Mucosa of descending colon (tissue), 3 donors: ENCODE results near the gene GLDN. TPM values are rescaled to one million over a fixed set of nuclear protein-coding genes. Genes with fewer than 3 reads are reported as not detected.

Experiments used
- ATAC-seq: fragments of 200-7000 bp; cut with Tn5 transposase; one replicate; pipeline ENCODE4 v1.9.1; 2020; ENCODE audit warnings: mild to moderate bottlenecking, moderate library complexity
- DNase-seq, 3 donors: peaks; one replicate each; pipeline ENCODE4 v3.0.0-alpha.2; 2020
- H3K36me3 ChIP-seq: fragments of 200-600 bp; one replicate; pipeline ENCODE4 v1.8.0; 2021; ENCODE audit warnings: low read depth, mild to moderate bottlenecking
- H3K4me1 ChIP-seq: fragments of 200-600 bp; one replicate; pipeline ENCODE4 v1.8.0; 2021; ENCODE audit warnings: low read depth, mild to moderate bottlenecking
- H3K4me3 ChIP-seq: fragments of 200-600 bp; one replicate; pipeline ENCODE4 v1.8.0; 2021; ENCODE audit warnings: mild to moderate bottlenecking
- H3K9me3 ChIP-seq: fragments of 200-600 bp; one replicate; pipeline ENCODE4 v1.8.0; 2021; ENCODE audit warnings: mild to moderate bottlenecking
- intact Hi-C, 2 donors: fragments of 100-400 bp; cut with DNase I in 1 of 2; cut with micrococcal nuclease in 1 of 2; formaldehyde crosslinking; loops; one replicate each; pipeline versions ENCODE4 v1.11.0 to v1.11.1; 2022; cut with DNase I, micrococcal nuclease
- total RNA-seq, 3 donors: library from RNA; stranded (reverse); fragmentation: NEBNext Ultra II Directional in 2 of 3; extraction: Animal tissue kit (Norgen Biotek cat#: 25700) in 2 of 3; gene quantifications; one replicate each; pipeline versions ENCODE4 v1.2.1 to v1.2.4, GENCODE V29; 2021 to 2023
- TF ChIP-seq, protein P1 (sequence below): fragments of 200-600 bp; IDR thresholded peaks from one replicate; pipeline ENCODE4 v1.8.0; 2022; ENCODE audit warnings: antibody characterized with exemption, mild to moderate bottlenecking
- donor health status: DM: no; HTN: no; CAD: no; lungs with moderate emphysema.
- donor health status: DM: no; HTN: no; CAD: no.
- donor health status: DM: no; HTN: yes; CAD: no.

Gene GLDN
- total RNA-seq, 3 donors from 2014 or later: 3.5 to 10.0 (median 5.3) TPM

DNA sequence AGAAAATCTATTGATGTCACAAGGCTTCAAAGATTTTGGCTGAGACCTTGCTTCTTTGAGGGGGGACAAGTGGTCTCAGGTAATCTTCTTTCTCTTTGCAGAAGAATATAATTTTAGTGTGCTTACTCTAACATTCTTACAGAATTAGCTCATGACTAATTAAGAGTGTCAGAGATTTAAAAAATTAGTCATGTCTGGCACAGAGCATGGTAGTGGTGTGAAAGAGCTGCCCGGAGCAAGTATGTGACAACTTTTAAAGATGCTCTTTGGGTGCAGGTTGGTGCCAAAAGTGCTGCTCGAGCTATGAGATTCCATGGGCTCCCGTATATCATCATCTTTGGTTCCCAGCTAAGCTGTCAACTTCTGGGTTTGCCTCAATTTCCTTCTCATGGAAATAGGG lies 34.1 kb upstream of the GLDN start:
- H3K4me3 ChIP-seq: no peak overlapping the region
- no peaks in the 10 kb centered on the region for H3K4me1 ChIP-seq
- ATAC-seq (no peak), DNase-seq (no peak)
- no peaks in the 10 kb centered on the region for H3K36me3 ChIP-seq
- intact Hi-C loops: no loop called here
- TF ChIP-seq, protein P1, sequence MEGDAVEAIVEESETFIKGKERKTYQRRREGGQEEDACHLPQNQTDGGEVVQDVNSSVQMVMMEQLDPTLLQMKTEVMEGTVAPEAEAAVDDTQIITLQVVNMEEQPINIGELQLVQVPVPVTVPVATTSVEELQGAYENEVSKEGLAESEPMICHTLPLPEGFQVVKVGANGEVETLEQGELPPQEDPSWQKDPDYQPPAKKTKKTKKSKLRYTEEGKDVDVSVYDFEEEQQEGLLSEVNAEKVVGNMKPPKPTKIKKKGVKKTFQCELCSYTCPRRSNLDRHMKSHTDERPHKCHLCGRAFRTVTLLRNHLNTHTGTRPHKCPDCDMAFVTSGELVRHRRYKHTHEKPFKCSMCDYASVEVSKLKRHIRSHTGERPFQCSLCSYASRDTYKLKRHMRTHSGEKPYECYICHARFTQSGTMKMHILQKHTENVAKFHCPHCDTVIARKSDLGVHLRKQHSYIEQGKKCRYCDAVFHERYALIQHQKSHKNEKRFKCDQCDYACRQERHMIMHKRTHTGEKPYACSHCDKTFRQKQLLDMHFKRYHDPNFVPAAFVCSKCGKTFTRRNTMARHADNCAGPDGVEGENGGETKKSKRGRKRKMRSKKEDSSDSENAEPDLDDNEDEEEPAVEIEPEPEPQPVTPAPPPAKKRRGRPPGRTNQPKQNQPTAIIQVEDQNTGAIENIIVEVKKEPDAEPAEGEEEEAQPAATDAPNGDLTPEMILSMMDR: no peak
- H3K9me3 ChIP-seq: no peaks in the 10 kb centered on the region

DNA sequence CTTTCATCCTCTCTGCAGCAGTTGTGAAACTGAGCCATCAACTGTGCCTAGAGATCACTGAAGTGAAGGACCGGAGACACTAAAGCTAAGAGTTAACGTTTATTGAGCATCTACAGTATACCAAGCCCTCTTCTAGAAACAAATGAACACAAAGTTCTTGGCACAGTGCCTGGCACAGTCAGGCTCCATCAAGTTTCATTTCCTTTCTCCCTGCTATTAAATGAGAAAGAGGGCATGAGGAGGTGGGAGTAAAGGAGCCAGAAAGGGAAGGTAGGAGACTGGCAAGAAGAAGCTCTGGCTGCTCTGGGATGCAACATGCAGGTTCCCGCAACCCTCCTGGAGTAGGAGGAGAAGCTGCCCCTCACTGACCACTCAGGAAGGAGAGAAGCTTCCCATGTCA lies 33.6 kb upstream of the GLDN start:
- TF ChIP-seq, protein P1: no peak
- Histone ChIP-seq H3K4me1 (no peaks in the 10 kb centered on the region), H3K9me3 (no peaks in the 10 kb centered on the region), H3K4me3 (no peak overlapping the region), H3K36me3 (no peaks in the 10 kb centered on the region)
- intact Hi-C loops: no loop called here
- no peak for ATAC-seq
- no peak for DNase-seq

DNA sequence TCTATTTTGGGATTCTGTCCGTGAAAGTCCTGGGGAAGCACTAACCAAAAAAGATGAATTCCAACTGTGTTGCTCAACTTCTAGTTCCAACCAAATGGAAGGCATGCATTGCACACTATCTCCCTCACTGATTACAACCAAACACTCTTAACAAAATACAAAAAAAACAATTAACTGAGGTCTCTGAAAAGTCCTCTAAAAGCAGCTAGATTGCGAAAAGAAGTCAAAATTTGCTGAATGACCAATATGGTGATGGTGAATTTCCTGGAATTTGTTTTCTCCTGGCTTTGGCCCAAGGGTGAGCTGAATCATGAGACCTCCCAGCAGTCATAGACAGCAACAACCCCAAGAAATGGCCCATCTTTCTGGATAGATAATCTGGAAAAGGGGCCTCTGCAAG lies 31.4 kb upstream of the GLDN start:
- ATAC-seq (no peak), DNase-seq (no peak)
- Histone ChIP-seq H3K4me1 (no peaks in the 10 kb centered on the region), H3K4me3 (no peak overlapping the region), H3K36me3 (no peaks in the 10 kb centered on the region), H3K9me3 (no peaks in the 10 kb centered on the region)
- intact Hi-C loops: no loop called here
- TF ChIP-seq, protein P1: no peak

DNA sequence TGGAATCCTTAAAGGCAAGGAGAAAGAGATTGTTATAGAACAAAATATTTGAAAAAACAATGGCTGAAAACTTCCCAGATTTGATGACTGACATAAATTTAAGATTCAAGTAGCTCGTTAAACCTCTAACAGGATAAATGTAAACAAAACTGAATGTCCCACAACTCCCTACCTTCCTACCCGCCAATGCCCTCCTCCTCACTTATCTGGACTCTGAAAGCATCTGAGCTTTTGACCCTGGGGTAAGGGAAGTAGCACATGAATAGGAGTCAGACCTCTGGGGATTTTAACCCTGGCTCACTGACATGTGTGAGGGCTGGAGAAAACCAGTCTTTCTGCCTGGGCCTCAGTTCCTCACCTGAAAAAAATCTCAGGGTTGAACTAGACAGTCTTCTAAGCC lies 29.9 kb upstream of the GLDN start:
- ATAC-seq (no peak), DNase-seq (no peak)
- no peak overlapping the region for H3K4me3 ChIP-seq
- no peaks in the 10 kb centered on the region for H3K4me1 ChIP-seq
- intact Hi-C loops: no loop called here
- no peaks in the 10 kb centered on the region for H3K36me3 ChIP-seq
- TF ChIP-seq, protein P1: no peak
- H3K9me3 ChIP-seq: no peaks in the 10 kb centered on the region

DNA sequence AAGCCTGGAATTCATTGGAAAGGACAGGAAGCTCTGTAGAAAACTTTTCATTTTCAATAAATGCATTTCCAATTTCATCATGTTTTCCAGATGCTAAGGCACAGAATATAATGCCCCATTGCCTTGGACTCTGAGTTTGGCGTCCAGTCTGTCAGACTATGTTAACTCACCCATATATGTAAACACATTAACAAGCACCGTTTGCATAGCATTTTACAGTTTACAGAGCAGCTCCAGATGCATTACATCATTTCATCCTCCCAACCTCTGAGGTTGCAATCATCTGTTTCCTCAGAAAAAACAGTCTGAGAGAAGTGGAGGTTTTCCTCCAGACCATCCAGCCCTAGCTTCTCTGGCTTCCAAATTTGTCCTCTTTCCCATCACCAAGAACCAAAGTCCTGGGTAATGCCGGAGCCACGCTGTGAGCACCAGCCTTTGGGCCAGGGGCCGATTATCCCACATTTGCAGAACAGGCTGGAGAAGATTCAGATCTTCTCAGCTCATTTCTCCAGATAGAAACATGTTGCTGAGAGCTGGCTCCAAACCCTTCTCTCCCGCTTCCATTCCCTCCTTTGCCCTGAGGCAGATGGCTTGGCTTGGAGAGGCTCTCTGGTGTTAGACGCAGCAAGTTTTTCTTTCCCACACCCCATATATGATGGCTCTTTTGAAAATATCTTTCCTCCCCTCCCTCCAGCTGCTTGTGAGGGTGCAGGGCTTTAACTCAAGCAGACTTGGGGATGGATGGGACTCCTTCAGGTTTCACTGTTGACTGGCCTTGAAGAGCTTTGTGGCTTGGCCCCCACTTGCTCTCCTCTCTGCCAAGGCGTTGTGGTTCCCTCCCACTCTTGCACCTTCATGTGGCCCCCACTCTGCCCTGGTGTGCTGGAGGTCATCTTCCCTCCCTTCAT lies 29.0 kb upstream of the GLDN start:
- H3K4me3 ChIP-seq: no peak overlapping the region
- no peaks in the 10 kb centered on the region for H3K36me3 ChIP-seq
- intact Hi-C loops: no loop called here
- DNase-seq (no peak), ATAC-seq (peak; percentile 33)
- TF ChIP-seq, protein P1: no peak
- no peaks in the 10 kb centered on the region for H3K4me1 ChIP-seq
- no peaks in the 10 kb centered on the region for H3K9me3 ChIP-seq
